ENCODE measurements around the gene ECEL1. TPM values are rescaled to one million over a fixed set of nuclear protein-coding genes. Genes with fewer than 3 reads are reported as not detected.

Gene ECEL1
- total RNA-seq, 1 donor from 2014 or later, result not detected

- DNase-seq (ENCODE audit: extremely low read depth, low read depth, low spot score), result no peak
Observed at GRCh38 chr2:232485348-232485756, 2.3 kb downstream of the ECEL1 start.

GRCh38 chr2:232484628-232485347 is 2.8 kb downstream of the ECEL1 start:
- DNase-seq (ENCODE audit: extremely low read depth, low read depth, low spot score), result no peak

- DNase-seq (ENCODE audit: extremely low read depth, low read depth, low spot score), result no peak
Observed at GRCh38 chr2:232483923-232484627, 3.6 kb downstream of the ECEL1 start.

- no peak for DNase-seq (ENCODE audit: extremely low read depth, low read depth, low spot score)
Observed at GRCh38 chr2:232483311-232483922, 4.2 kb downstream of the ECEL1 start.

GRCh38 chr2:232482301-232483238 is 5.1 kb downstream of the ECEL1 start:
- DNase-seq (ENCODE audit: extremely low read depth, low read depth, low spot score), result no peak

- DNase-seq (ENCODE audit: extremely low read depth, low read depth, low spot score), result no peak
Observed at GRCh38 chr2:232481322-232482140, 6.1 kb downstream of the ECEL1 start.

GRCh38 chr2:232480201-232481190 is 7.1 kb downstream of the ECEL1 start:
- no peak for DNase-seq (ENCODE audit: extremely low read depth, low read depth, low spot score)

- no peak for DNase-seq (ENCODE audit: extremely low read depth, low read depth, low spot score)
Observed at GRCh38 chr2:232479341-232480200, 8.1 kb downstream of the ECEL1 start.

GRCh38 chr2:232478571-232479340 is 8.9 kb downstream of the ECEL1 start:
- DNase-seq (ENCODE audit: extremely low read depth, low read depth, low spot score), result no peak

GRCh38 chr2:232477751-232478510 is 9.7 kb downstream of the ECEL1 start:
- no peak for DNase-seq (ENCODE audit: extremely low read depth, low read depth, low spot score)

GRCh38 chr2:232476791-232477190 is 10.8 kb downstream of the ECEL1 start:
- DNase-seq (ENCODE audit: extremely low read depth, low read depth, low spot score), result no peak

- no peak for DNase-seq (ENCODE audit: extremely low read depth, low read depth, low spot score)
Observed at GRCh38 chr2:232476045-232476444, 11.6 kb downstream of the ECEL1 start.

GRCh38 chr2:232473467-232473890 is 14.2 kb downstream of the ECEL1 start:
- DNase-seq (ENCODE audit: extremely low read depth, low read depth, low spot score), result no peak

GRCh38 chr2:232466221-232466620 is 21.4 kb downstream of the ECEL1 start:
- DNase-seq (ENCODE audit: extremely low read depth, low read depth, low spot score), result no peak

- DNase-seq (ENCODE audit: extremely low read depth, low read depth, low spot score), result no peak
Observed at GRCh38 chr2:232465061-232465460, 22.6 kb downstream of the ECEL1 start.

- no peak for DNase-seq (ENCODE audit: extremely low read depth, low read depth, low spot score)
Observed at GRCh38 chr2:232464544-232464885, 23.1 kb downstream of the ECEL1 start.
